ENCODE results near the gene IFT80. TPM values are rescaled to one million over a fixed set of nuclear protein-coding genes. Genes with fewer than 3 reads are reported as not detected.

The IFT80 gene
- total RNA-seq, 1 donor from 2014 or later: 8.9 TPM

GRCh38 chr3:160402221-160403027 lies 3.4 kb upstream of the IFT80 start:
- intact Hi-C loops (cut with DNase I): no loop called here
- no peak for ATAC-seq
- no peak for DNase-seq (ENCODE audit: missing footprints)

DNA sequence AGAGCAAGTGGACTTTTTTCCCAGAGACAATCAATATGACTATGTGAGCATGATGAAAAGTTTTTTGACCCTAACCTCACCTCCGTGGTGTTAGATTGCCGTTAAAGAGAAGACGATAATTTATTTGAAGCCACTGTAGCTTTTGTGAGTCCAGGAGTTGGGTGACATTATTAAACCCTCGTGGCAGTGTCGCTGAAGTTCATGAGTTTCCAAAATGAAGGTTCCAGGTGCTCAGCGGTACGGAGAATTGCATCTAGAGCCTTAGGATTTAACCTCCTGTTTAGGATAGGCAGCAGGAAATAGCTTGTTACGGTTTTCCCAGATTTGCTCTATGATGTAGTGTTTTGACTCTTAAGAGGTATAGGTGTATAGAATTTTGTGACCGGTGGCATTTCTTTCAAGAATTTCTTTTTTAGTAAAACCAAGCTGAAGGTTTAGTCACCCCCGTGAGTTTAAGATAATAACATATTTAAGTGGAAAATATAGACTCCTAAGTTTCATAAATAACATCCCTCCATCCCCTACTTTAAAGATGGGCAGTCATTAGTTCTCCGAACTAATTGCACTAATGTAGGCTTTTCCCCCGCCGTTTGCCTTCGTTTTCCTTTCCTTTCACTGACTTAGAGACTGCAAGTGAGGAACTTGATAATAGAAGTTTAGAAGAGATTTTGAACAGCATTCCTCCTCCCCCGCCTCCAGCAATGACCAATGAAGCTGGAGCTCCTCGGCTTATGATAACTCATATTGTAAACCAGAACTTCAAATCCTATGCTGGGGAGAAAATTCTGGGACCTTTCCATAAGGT lies 2.5 kb upstream of the IFT80 start:
- intact Hi-C loops (cut with DNase I): no loop called here
- DNase-seq (ENCODE audit: missing footprints) (no peak), ATAC-seq (no peak)

GRCh38 chr3:160400702-160401150 lies 1.7 kb upstream of the IFT80 start:
- intact Hi-C loops (cut with DNase I): no loop called here
- DNase-seq (ENCODE audit: missing footprints) (peak; percentile 68), ATAC-seq (no peak)

GRCh38 chr3:160400030-160400701 lies 1.1 kb upstream of the IFT80 start:
- DNase-seq (ENCODE audit: missing footprints) (peak; percentile 81), ATAC-seq (peak; percentile 3)
- intact Hi-C loops (cut with DNase I): no loop called here

DNA sequence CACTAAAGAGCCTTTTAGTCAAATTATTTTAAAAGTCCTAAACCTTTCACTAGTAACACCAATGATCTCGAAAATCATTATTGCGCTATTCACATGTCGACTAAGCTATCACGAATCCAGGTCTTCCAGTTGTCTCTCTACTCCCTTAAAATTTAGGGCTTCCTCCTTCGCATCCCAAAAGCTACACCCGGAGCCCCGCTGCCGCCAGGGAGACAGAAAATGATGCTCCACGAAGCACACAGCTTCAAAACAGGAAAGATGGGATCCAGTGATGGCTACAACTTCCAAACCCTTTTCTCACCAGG lies 253 bp downstream of the IFT80 start:
- ATAC-seq (no peak), DNase-seq (ENCODE audit: missing footprints) (no peak)
- intact Hi-C loops (cut with DNase I): no loop called here

- ATAC-seq (no peak), DNase-seq (ENCODE audit: missing footprints) (no peak)
- intact Hi-C loops (cut with DNase I): no loop called here
Observed at GRCh38 chr3:160395297-160395696, 3.7 kb downstream of the IFT80 start.

DNA sequence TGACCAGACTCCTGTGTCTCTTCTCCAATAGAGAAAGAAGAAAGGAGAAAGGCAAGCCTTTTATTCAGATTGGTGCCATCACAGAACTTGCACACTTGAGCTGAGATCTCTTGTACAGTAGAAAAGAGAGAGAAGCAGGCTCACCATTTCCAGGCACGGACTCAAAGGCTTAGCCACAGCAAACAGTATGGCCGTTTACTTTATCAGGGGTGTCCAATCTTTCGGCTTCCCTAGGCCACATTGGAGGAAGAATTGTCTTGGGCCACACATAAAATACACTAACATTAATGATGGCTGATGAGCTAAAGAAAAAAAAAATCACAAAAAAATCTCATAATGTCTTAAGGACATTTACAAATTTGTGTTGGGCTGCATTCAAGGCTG lies 5.0 kb downstream of the IFT80 start:
- no peak for DNase-seq (ENCODE audit: missing footprints)
- intact Hi-C loops (cut with DNase I): no loop called here
- no peak for ATAC-seq

GRCh38 chr3:160393346-160394008 lies 5.5 kb downstream of the IFT80 start:
- DNase-seq (ENCODE audit: missing footprints) (no peak), ATAC-seq (no peak)
- intact Hi-C loops (cut with DNase I): no loop called here

DNA sequence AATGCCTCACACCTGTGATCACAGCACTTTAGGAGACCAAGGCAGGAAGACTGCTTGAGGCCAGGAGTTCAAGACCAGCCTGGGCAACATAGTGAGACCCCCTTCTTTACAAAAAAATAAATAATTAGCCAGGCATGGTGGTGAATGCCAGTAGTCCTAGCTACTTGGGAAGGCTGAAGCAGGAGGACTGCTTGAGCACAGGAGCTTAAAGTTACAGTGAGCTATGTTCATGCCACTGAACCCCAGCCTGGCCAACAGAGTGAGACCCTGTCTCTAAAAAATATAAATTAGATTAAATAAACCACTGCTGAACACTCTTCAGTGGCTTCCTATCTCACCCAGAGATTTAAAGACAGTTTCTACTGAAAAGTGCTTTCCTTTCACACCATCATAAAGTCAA lies 6.2 kb downstream of the IFT80 start:
- intact Hi-C loops (cut with DNase I): no loop called here
- DNase-seq (ENCODE audit: missing footprints): no peak
- no peak for ATAC-seq

- intact Hi-C loops (cut with DNase I): no loop called here
- ATAC-seq: no peak
- DNase-seq (ENCODE audit: missing footprints): no peak
Observed at GRCh38 chr3:160390565-160391138, 8.4 kb downstream of the IFT80 start.

DNA sequence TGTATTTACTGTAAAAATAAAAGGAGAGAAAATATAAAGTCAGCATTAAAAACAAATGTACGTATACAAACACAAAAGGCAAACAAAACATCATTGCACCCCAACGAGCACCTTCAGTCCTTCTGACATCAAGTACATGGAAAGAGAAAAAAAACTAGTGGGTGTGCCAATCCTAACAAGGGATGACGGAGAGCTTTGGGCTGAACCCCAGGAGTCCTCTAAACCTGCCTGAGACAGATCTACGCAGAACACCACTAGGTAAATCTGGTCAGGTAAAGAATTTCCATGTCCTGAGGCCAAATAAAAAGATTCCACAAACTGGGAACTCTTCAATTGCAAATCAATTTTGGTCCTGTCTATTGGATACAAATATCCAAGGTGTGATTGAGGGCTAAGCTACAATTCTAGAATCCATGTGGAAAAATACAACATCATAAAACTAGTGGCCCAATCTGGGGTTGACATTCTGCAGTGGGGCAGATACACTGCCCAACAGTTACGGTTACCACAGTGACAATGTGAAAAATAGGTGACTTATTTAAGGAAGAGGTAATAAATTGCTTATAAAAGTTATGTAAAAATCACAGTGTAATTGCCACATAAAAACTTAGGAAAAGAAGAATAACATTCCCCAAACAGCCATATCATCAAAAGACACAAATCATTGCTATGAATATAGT lies 14.2 kb downstream of the IFT80 start:
- no peak for DNase-seq (ENCODE audit: missing footprints)
- intact Hi-C loops (cut with DNase I): no loop called here

DNA sequence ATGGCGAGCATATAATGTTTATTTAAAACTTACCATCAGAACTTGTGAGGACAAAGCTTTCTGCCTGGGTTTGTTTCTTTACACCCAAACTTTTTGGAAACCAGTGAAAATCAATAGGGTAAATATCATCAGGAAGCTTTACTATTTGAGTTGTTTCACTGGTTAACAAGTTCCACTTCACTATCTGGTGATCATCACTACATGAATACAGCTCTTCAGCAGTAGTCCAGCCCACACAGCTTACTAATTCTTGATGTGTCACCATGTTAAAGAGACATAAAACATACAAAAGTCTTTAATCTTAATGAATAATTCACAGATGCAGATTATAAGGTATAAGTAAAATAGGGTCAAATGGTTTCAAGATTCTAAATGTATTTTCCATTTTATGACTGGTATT lies 17.6 kb downstream of the IFT80 start:
- intact Hi-C loops (cut with DNase I): no loop called here
- DNase-seq (ENCODE audit: missing footprints): no peak
- ATAC-seq: no peak

More for the DNA sequence above, 14.2 kb downstream of the IFT80 start:
- ATAC-seq: no peak

- ATAC-seq (no peak), DNase-seq (ENCODE audit: missing footprints) (no peak)
- intact Hi-C loops (cut with DNase I): no loop called here
Observed at GRCh38 chr3:160379628-160380214, 19.3 kb downstream of the IFT80 start.

- no peak for ATAC-seq
Observed at GRCh38 chr3:160378331-160379109, 20.5 kb downstream of the IFT80 start.

GRCh38 chr3:160376681-160377080 lies 22.3 kb downstream of the IFT80 start:
- DNase-seq (ENCODE audit: missing footprints): no peak
- ATAC-seq: no peak
- intact Hi-C loops (cut with DNase I): no loop called here

More at GRCh38 chr3:160378331-160379109, 20.5 kb downstream of the IFT80 start:
- no peak for DNase-seq (ENCODE audit: missing footprints)
- intact Hi-C loops (cut with DNase I): no loop called here

DNA sequence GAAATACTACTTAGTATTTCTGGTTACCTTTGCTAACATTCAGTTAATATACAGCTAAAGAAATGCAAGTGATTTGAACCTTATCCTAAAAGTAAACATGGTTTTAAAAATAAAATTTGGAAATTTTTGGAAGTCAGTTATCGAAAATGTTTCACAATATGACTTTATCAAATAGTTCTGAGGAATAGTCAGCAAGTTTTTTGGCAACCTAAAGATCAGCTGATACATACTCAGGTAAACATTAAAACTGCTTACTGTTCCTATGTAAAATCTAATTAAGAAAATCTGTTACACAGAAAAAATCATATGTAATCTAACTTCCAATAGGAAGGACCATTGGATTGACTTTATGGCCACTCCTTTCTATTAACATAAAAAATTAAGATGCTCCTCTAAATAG lies 24.1 kb downstream of the IFT80 start:
- no peak for ATAC-seq

GRCh38 chr3:160374472-160374871 lies 24.6 kb downstream of the IFT80 start:
- DNase-seq (ENCODE audit: missing footprints) (no peak), ATAC-seq (no peak)
- intact Hi-C loops (cut with DNase I): no loop called here

More for the DNA sequence above, 24.1 kb downstream of the IFT80 start:
- intact Hi-C loops (cut with DNase I): no loop called here
- no peak for DNase-seq (ENCODE audit: missing footprints)
